NCI-H82 treated with DMSO at 0.1 percent for 48 hours (cell line): ENCODE measurements around the gene LGSN.
A peak's percentile ranks its signal among the peaks of the same experiment; 100 is the strongest.
"Not testable (repeated sequence)": the region's sequence is repeated elsewhere in the genome, so short reads cannot be mapped to it uniquely, and the experiment has no call there.

Experiments used
- DNase-seq: peaks from one replicate; lab custom pipeline; 2025; ENCODE audit not compliant: unreplicated experiment; lab: John Stamatoyannopoulos, UW

LGSN gene

GRCh38 chr6:63319939-63320338 is at the start of gene LGSN:
Gene LGSN (minus strand): TSS chr6:63319983. CDS start chr6:63319943, 40 bp downstream.
- DNase-seq = no peak

- no peak for DNase-seq
These were observed 48.6 kb upstream of the LGSN start for GRCh38 chr6:63368347-63368746.

GRCh38 chr6:63362500-63363120 is 42.8 kb upstream of the LGSN start:
- not testable (repeated sequence) for DNase-seq

GRCh38 chr6:63357384-63357783 is 37.6 kb upstream of the LGSN start:
- not testable (repeated sequence) for DNase-seq

GRCh38 chr6:63355632-63356031 is 35.8 kb upstream of the LGSN start:
- DNase-seq = no peak

- no peak for DNase-seq
These were observed 33.5 kb upstream of the LGSN start for GRCh38 chr6:63353286-63353630.

GRCh38 chr6:63352544-63353285 is 32.9 kb upstream of the LGSN start:
- no peak for DNase-seq

GRCh38 chr6:63352069-63352543 is 32.3 kb upstream of the LGSN start:
- DNase-seq = no peak

GRCh38 chr6:63349401-63349800 is 29.6 kb upstream of the LGSN start:
- DNase-seq = no peak

- no peak for DNase-seq
These were observed 29.1 kb upstream of the LGSN start for GRCh38 chr6:63348836-63349235.

GRCh38 chr6:63347599-63347998 is 27.8 kb upstream of the LGSN start:
- no peak for DNase-seq

- DNase-seq = no peak
These were observed 26.5 kb upstream of the LGSN start for GRCh38 chr6:63346217-63346835.

GRCh38 chr6:63340351-63340750 is 20.6 kb upstream of the LGSN start:
- DNase-seq = no peak

- not testable (repeated sequence) for DNase-seq
These were observed 14.9 kb upstream of the LGSN start for GRCh38 chr6:63334652-63335051.

- DNase-seq = no peak
These were observed 13.7 kb upstream of the LGSN start for GRCh38 chr6:63333440-63333839.

GRCh38 chr6:63326630-63327029 is 6.8 kb upstream of the LGSN start:
- DNase-seq = not testable (repeated sequence)

- no peak for DNase-seq
These were observed 3.2 kb upstream of the LGSN start for GRCh38 chr6:63322981-63323380.

GRCh38 chr6:63321821-63322220 is 2.0 kb upstream of the LGSN start:
- DNase-seq = peak; percentile 93

- DNase-seq = no peak
These were observed 2.1 kb downstream of the LGSN start for GRCh38 chr6:63317641-63318040.

GRCh38 chr6:63316113-63316512 is 3.7 kb downstream of the LGSN start:
- no peak for DNase-seq

GRCh38 chr6:63313111-63313510 is 6.7 kb downstream of the LGSN start:
- no peak for DNase-seq

GRCh38 chr6:63307581-63308246 is 12.1 kb downstream of the LGSN start:
- peak; percentile 36 for DNase-seq
